ENCODE measurements around the gene ZNF747.

ZNF747 gene

GRCh38 chr16:30519120-30520049 lies 15.3 kb downstream of the ZNF747 start:
- H3K36me3 ChIP-seq = peaks cover 0 to under 1% (median 0%) of the 10 kb centered on the region in 3 donors
- H3K4me1 ChIP-seq = peaks cover 0 to 3% (median 0%) of the 10 kb centered on the region in 4 donors
- intact Hi-C loops (cut with DNase I; ENCODE audit: low total_unique reads) = no loop called here
- H3K4me3 ChIP-seq = no peak overlapping the region
- TF ChIP-seq CTCF (IDR thresholded peaks at IDR 0.05) = no peak
- no peak for DNase-seq
- H3K9me3 ChIP-seq = no peaks in the 10 kb centered on the region
- no peak overlapping the region for H3K27ac ChIP-seq
- peaks cover 0 to 7% of the 10 kb centered on the region in 2 donors for H3K27me3 ChIP-seq

GRCh38 chr16:30518552-30518951 lies 16.1 kb downstream of the ZNF747 start:
- no peak for DNase-seq
- TF ChIP-seq CTCF (IDR thresholded peaks at IDR 0.05) = no peak
- Histone ChIP-seq H3K9me3 (no peaks in the 10 kb centered on the region), H3K4me1 (no peaks in the 10 kb centered on the region), H3K27me3 (peaks cover 0 to 7% of the 10 kb centered on the region in 2 donors), H3K36me3 (no peaks in the 10 kb centered on the region), H3K4me3 (no peak overlapping the region), H3K27ac (no peak overlapping the region)
- intact Hi-C loops (cut with DNase I; ENCODE audit: low total_unique reads) = no loop called here

GRCh38 chr16:30515275-30515674 lies 19.4 kb downstream of the ZNF747 start:
- DNase-seq = no peak
- no peaks in the 10 kb centered on the region for H3K9me3 ChIP-seq
- H3K36me3 ChIP-seq = no peaks in the 10 kb centered on the region
- H3K4me3 ChIP-seq = no peak overlapping the region
- no peaks in the 10 kb centered on the region for H3K4me1 ChIP-seq
- intact Hi-C loops (cut with DNase I; ENCODE audit: low total_unique reads) = no loop called here
- H3K27me3 ChIP-seq = peaks cover 0 to 7% of the 10 kb centered on the region in 2 donors
- TF ChIP-seq CTCF (IDR thresholded peaks at IDR 0.05) = no peak
- H3K27ac ChIP-seq = no peak overlapping the region

GRCh38 chr16:30511509-30511908 lies 23.1 kb downstream of the ZNF747 start:
- intact Hi-C loops (cut with DNase I; ENCODE audit: low total_unique reads) = no loop called here
- Histone ChIP-seq H3K27me3 (no peaks in the 10 kb centered on the region), H3K4me3 (no peak overlapping the region), H3K4me1 (no peaks in the 10 kb centered on the region), H3K27ac (no peak overlapping the region), H3K9me3 (no peaks in the 10 kb centered on the region), H3K36me3 (no peaks in the 10 kb centered on the region)
- DNase-seq = no peak
- TF ChIP-seq CTCF (IDR thresholded peaks at IDR 0.05) = no peak

GRCh38 chr16:30510376-30510938 lies 24.2 kb downstream of the ZNF747 start:
- DNase-seq = no peak
- H3K27me3 ChIP-seq = no peaks in the 10 kb centered on the region
- no peak overlapping the region for H3K4me3 ChIP-seq
- no peaks in the 10 kb centered on the region for H3K9me3 ChIP-seq
- H3K4me1 ChIP-seq = no peaks in the 10 kb centered on the region
- no peak for TF ChIP-seq CTCF (IDR thresholded peaks at IDR 0.05)
- no peak overlapping the region for H3K27ac ChIP-seq
- H3K36me3 ChIP-seq = no peaks in the 10 kb centered on the region
- intact Hi-C loops (cut with DNase I; ENCODE audit: low total_unique reads) = no loop called here
